Heart right ventricle (tissue), 16 donors: ENCODE data around the gene ZSWIM8. TPM values are rescaled to one million over a fixed set of nuclear protein-coding genes. Genes with fewer than 3 reads are reported as not detected.
A peak's percentile ranks its signal among the peaks of the same experiment; 100 is the strongest.

Experiments used
- ATAC-seq, 8 donors: fragments of 200-7000 bp; cut with Tn5 transposase; one replicate each; pipeline ENCODE4 v1.9.1; 2020; ENCODE audit warnings: mild to moderate bottlenecking in 8 of 8, moderate library complexity in 8 of 8, moderate number of reproducible peaks in 1 of 8
- DNase-seq, 2 donors: peaks; one replicate each; pipeline ENCODE4 v3.0.0-alpha.2; 2020
- H3K27ac ChIP-seq, 10 donors: fragments of 200-600 bp; sonication (generic) in 2 of 10; one replicate each; pipeline versions ENCODE4 v1.5.0 to v1.8.0; 2020 to 2022; ENCODE audit warnings: mild to moderate bottlenecking in 3 of 10
- H3K27me3 ChIP-seq, 7 donors: fragments of 200-600 bp; one replicate each; pipeline ENCODE4 v1.8.0; 2021 to 2022; ENCODE audit warnings: mild to moderate bottlenecking in 2 of 7
- H3K36me3 ChIP-seq, 9 donors: fragments of 200-600 bp; sonication (generic) in 1 of 9; one replicate each; pipeline versions ENCODE4 v1.5.0 to v1.8.0; 2020 to 2022; ENCODE audit warnings: mild to moderate bottlenecking in 2 of 9
- H3K4me1 ChIP-seq, 9 donors: fragments of 200-600 bp; sonication (generic) in 1 of 9; one replicate each; pipeline versions ENCODE4 v1.5.0 to v1.8.0; 2020 to 2022; ENCODE audit warnings: mild to moderate bottlenecking in 4 of 9
- H3K4me3 ChIP-seq, 10 donors: fragments of 200-600 bp; sonication (generic) in 2 of 10; one replicate each; pipeline versions ENCODE4 v1.5.0 to v1.8.0; 2020 to 2022; ENCODE audit warnings: mild to moderate bottlenecking in 7 of 10, moderate library complexity in 2 of 10
- H3K9me3 ChIP-seq, 11 donors: fragments of 200-600 bp in 10 of 11; sonication (generic) in 2 of 11; one replicate each; pipeline versions ENCODE4 v1.5.0 to v1.8.0; 2013 to 2022; ENCODE audit warnings: mild to moderate bottlenecking in 2 of 11, control low read depth in 1 of 11, moderate library complexity in 1 of 11
- WGBS, 2 donors: extraction: QIAGEN DNeasy Blood & Tissue Kit; methylation state at CpG; one replicate each; pipeline ENCODE4 v1.1.7; 2013; ENCODE audit warnings: inconsistent platforms in 1 of 2; 5-methylcytosine and 5-hydroxymethylcytosine counted together
- intact Hi-C, 10 donors: fragments of 100-400 bp; cut with DNase I; formaldehyde crosslinking; loops; one replicate each; pipeline versions ENCODE4 v1.11.1 to v1.14.2; 2022
- polyA plus RNA-seq, 2 donors: library from polyadenylated mRNA; stranded (reverse); fragments of 200-250 nt; gene quantifications; one replicate each; pipeline ENCODE4 v1.2.3, GENCODE V29; 2013
- total RNA-seq, 10 donors: library from RNA; stranded (reverse); fragmentation: NEBNext Ultra II Directional in 3 of 10; extraction: Animal tissue kit (Norgen Biotek cat#: 25700) in 3 of 10; gene quantifications; one replicate each; pipeline versions ENCODE4 v1.2.1 to v1.2.4, GENCODE V29; 2021 to 2023
- TF ChIP-seq, protein P1 (sequence below), 9 donors: fragments of 200-600 bp; sonication (generic) in 2 of 9; IDR thresholded peaks; one replicate each; pipeline versions ENCODE4 v1.5.0 to v1.8.0; 2021 to 2022; ENCODE audit warnings: antibody characterized with exemption in 9 of 9, mild to moderate bottlenecking in 5 of 9, moderate library complexity in 1 of 9
- donor health status: Arrhythmogenic right ventricular cardiomyopathy.
- donor health status: ischemic (EF 13 %, LVEDD 7.1; RV severe dilation, severe dysfunction).
- donor health status: healthy with polysubstance abuse.
- donor health status: DM: no; HTN: yes; CAD: no.
- donor health status: DM: no; HTN: no; CAD: no.
- donor health status: ischemic (EF 25% LVEDD 6.9; RV normal size, moderate dysfunction).
- donor health status: ischemic (EF 25% LVEDD 5.7; RV mildly dilated, moderate dysfunction).
- donor health status: healthy.
- donor health status: DM: yes; HTN: yes; CAD: no.
- donor health status: Ischemic cardiomyopathy.
- donor health status: ischemic (EF 35%, LVEDD 5.7; RV mildly dilated, moderate dysfunction).
- donor health status: nonischemic (EF 11% LVEDD 7.7; RV severe dilation, severe dysfunction).
- donor health status: DM: yes; HTN: yes; CAD: no.
- donor health status: PGD.
- donor health status: ischemic (EF 29% LVEDD 5.4; RV normal size, mild dysfunction).
- donor health status: nonischemic (EF 23%, LVEDD 6.1; RV moderate dilation, normal function).

ZSWIM8 gene
- total and polyA plus RNA-seq, 12 donors, result 35.2 to 139 (median 47.0) TPM

- H3K4me3 ChIP-seq, result peak overlapping the region; percentile 69 to 94 (median 83)
- peak overlapping the region; percentile 83 to 99 (median 92) for H3K27ac ChIP-seq
- no peaks in the 10 kb centered on the region for H3K9me3 ChIP-seq
- intact Hi-C loops, result loop anchor here in 2 of 10 donors (5.0 kb wide), 2 partner anchors 44 to 91 kb away; partner anchors contain the start of gene ZSWIM8 (in 1 of the 2)
- no peaks in the 10 kb centered on the region for H3K27me3 ChIP-seq
- no peak for DNase-seq
- H3K36me3 ChIP-seq, result peaks cover 0 to 50% (median 17%) of the 10 kb centered on the region in 9 donors
- TF ChIP-seq, protein P1, sequence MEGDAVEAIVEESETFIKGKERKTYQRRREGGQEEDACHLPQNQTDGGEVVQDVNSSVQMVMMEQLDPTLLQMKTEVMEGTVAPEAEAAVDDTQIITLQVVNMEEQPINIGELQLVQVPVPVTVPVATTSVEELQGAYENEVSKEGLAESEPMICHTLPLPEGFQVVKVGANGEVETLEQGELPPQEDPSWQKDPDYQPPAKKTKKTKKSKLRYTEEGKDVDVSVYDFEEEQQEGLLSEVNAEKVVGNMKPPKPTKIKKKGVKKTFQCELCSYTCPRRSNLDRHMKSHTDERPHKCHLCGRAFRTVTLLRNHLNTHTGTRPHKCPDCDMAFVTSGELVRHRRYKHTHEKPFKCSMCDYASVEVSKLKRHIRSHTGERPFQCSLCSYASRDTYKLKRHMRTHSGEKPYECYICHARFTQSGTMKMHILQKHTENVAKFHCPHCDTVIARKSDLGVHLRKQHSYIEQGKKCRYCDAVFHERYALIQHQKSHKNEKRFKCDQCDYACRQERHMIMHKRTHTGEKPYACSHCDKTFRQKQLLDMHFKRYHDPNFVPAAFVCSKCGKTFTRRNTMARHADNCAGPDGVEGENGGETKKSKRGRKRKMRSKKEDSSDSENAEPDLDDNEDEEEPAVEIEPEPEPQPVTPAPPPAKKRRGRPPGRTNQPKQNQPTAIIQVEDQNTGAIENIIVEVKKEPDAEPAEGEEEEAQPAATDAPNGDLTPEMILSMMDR (IDR thresholded peaks at IDR 0.05), result no peak
- H3K4me1 ChIP-seq, result peaks cover 15 to 46% (median 36%) of the 10 kb centered on the region in 9 donors
- no peak for ATAC-seq
- WGBS, 2 donors, result 37 to 39% methylated on average over 6 of the region's 6 CpGs
These were observed 42.0 kb upstream of the ZSWIM8 start for GRCh38 chr10:73743327-73743904.

GRCh38 chr10:73743905-73744663 is 41.3 kb upstream of the ZSWIM8 start, which contains the start of gene SEC24C:
TSS of gene SEC24C (plus strand) at chr10:73744372. CDS start at chr10:73746833, 2,461 bp downstream.
- WGBS, 2 donors, result 0% methylated on average over 36 of the region's 36 CpGs
- H3K27ac ChIP-seq, result peak within 1 kb of the TSS; percentile 83 to 99 (median 92)
- H3K27me3 ChIP-seq, result no peaks in the 10 kb centered on the region
- peaks cover 0 to 51% (median 23%) of the 10 kb centered on the region in 9 donors for H3K36me3 ChIP-seq
- ATAC-seq, result peak; percentile 93 to 98 (median 97)
- peak; percentile 97 for DNase-seq
- H3K4me1 ChIP-seq, result peaks cover 15 to 53% (median 43%) of the 10 kb centered on the region in 9 donors
- no peaks in the 10 kb centered on the region for H3K9me3 ChIP-seq
- H3K4me3 ChIP-seq, result peak within 1 kb of the TSS; percentile 69 to 94 (median 83)
- intact Hi-C loops, result loop anchor here in 2 of 10 donors (1.0 to 5.0 kb wide), 3 partner anchors 28 to 92 kb away; partner anchors contain the start of gene ZSWIM8 (in 1 of the 2)
- TF ChIP-seq, protein P1 (IDR thresholded peaks at IDR 0.05), result peak in 2 of 9 donors; percentile 2 to 12

DNA sequence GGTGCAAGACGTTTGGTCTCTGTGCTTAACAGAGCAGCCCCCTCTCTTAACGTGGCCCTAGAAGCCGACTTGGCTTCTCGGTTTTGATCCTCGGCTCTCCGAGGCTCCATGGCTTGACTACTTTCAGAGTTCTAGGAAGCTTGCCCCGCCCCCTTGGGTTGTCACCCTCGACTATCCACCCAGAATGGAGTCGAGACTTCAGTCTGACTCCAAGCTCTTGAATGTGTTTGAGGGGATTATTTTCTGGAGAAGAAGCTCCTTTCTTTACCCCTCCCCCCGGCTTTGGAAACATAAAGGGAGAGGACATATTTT is 40.8 kb upstream of the ZSWIM8 start:
- ATAC-seq, result peak in 7 of 8 donors; percentile 9 to 44 (median 40)
- no peak for DNase-seq
- TF ChIP-seq, protein P1 (IDR thresholded peaks at IDR 0.05), result no peak
- peaks cover 0 to 51% (median 28%) of the 10 kb centered on the region in 9 donors for H3K36me3 ChIP-seq
- H3K9me3 ChIP-seq, result no peaks in the 10 kb centered on the region
- H3K4me3 ChIP-seq, result peak overlapping the region; percentile 69 to 94 (median 83)
- peak overlapping the region; percentile 83 to 99 (median 92) for H3K27ac ChIP-seq
- intact Hi-C loops, result loop anchor here in 2 of 10 donors (1.0 to 5.0 kb wide), 3 partner anchors 28 to 92 kb away; partner anchors contain the start of gene ZSWIM8 (in 1 of the 2)
- H3K4me1 ChIP-seq, result peaks cover 15 to 58% (median 45%) of the 10 kb centered on the region in 9 donors
- WGBS, 2 donors, result 0 to 1% methylated on average over 10 of the region's 10 CpGs
- H3K27me3 ChIP-seq, result no peaks in the 10 kb centered on the region

DNA sequence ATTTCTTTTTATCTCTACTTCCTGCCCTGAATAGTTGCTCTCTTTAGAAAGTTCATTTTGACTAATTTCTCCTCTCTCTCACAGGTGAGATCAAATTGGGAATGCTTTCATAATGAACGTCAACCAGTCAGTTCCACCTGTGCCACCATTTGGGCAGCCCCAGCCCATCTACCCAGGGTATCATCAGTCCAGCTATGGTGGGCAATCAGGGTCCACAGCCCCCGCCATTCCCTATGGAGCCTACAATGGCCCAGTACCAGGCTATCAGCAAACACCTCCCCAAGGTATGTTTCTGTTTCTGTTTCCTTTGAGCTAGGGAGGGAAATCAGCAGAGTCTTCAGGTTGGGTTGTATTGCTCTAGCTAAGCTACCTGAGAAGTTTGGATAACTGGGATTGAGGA is 38.7 kb upstream of the ZSWIM8 start:
- Histone ChIP-seq H3K27me3 (no peaks in the 10 kb centered on the region), H3K36me3 (peaks cover 0 to 60% (median 46%) of the 10 kb centered on the region in 9 donors), H3K4me1 (peaks cover 14 to 72% (median 56%) of the 10 kb centered on the region in 9 donors), H3K27ac (no peak overlapping the region), H3K4me3 (no peak overlapping the region), H3K9me3 (no peaks in the 10 kb centered on the region)
- DNase-seq, result no peak
- intact Hi-C loops, result no loop called here
- WGBS, 2 donors, result 76 to 83% methylated on average over 2 of the region's 2 CpGs
- TF ChIP-seq, protein P1 (IDR thresholded peaks at IDR 0.05), result no peak
- no peak for ATAC-seq
